Measurements from ENCODE around the gene SMYD2. TPM values are rescaled to one million over a fixed set of nuclear protein-coding genes. Genes with fewer than 3 reads are reported as not detected.

SMYD2 gene
- total and polyA plus RNA-seq, 2 donors (not counting 3 experiments of a cell fraction or from before 2014, with no cell fraction given): 8.0 to 20.9 TPM

DNA sequence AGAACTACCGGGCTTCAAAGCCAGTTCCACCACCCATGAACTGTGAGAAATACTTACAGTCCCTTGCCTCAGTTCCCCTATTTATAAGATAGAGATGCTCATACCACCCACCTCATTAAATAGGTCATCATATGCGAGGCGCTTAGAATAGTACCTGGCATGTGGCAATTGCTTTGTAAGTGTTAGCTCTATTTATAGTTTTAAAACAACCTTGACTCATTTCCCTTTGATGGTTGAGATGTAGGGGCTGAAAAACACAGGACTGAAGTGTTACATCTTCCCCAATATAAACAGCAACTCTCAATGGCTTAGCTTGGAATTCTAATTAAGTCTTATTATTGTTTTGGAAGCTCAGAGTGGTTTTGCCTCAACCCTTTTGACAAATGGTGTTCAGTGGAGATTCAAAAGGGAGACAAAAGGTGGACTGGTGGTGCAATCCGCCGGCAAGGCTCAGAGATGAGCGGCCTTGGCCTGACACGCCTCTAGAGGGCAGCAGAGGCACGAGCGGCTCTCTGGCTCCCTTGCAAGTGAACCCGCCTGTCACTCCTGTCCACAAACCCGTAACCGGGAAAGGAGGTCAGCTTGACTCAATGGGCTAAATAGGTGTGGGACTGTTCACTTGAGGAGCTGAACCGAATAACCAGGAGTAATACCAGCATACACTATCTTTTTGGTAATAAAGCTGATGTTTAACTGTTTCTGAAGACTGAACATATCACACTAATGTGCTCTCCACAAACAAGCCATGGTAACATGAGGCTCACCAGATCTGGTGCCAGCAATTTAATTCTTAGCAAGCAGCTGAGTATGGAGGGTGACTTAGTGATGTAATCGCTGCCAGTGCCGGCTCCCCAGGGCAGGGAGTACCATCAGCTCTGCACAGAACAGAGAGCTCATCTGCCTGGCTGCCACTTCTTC lies 19.5 kb upstream of the SMYD2 start:
- POLR2A ChIA-PET: no interaction called here
- peaks cover 0 to 4% of the 10 kb centered on the region in 2 experiments for H3K27me3 ChIP-seq (ENCODE audit: control insufficient read depth in 2 of 2, insufficient read depth in 2 of 2, low read length in 2 of 2)
- no peaks in the 10 kb centered on the region for H3K79me2 ChIP-seq (ENCODE audit: control insufficient read depth, insufficient read depth, low read length)
- H3K9ac ChIP-seq (replicated peaks; ENCODE audit: extremely low read depth, insufficient read depth, low read length): no peak overlapping the region
- dilution Hi-C loops (cut with MboI; ENCODE audit: extremely low pct_ligation_motif_present, low sequenced_read_pairs) (no loop called here), intact Hi-C loops (cut with micrococcal nuclease) (loop anchor here (1.0 to 5.0 kb wide), 8 partner anchors 19 to 887 kb away; partner anchors contain the start of gene CENPF)
- peak overlapping the region; percentile 44 for H3K4me2 ChIP-seq (ENCODE audit: insufficient read depth, low read length)
- H3K36me3 ChIP-seq (ENCODE audit: control insufficient read depth in 2 of 2, extremely low read depth in 1 of 2, insufficient read depth in 2 of 2, low read length in 2 of 2): no peaks in the 10 kb centered on the region
- CTCF ChIA-PET: interaction anchor here (0.6 to 7.0 kb wide), 48 partner anchors 10 to 997 kb away, joined by 3 to 284 read pairs (median 4); partner anchors contain the start of genes PROX1 and SMYD2
- no peak overlapping the region for H2AFZ ChIP-seq (ENCODE audit: low read depth, low read length)
- H3K4me3 ChIP-seq (replicated peaks in 1 of 3; ENCODE audit: insufficient read depth in 1 of 3, low read depth in 1 of 3, low read length in 3 of 3): no peak overlapping the region
- DNase-seq (ENCODE audit: low read depth, low spot score): peak; percentile 86
- FAIRE-seq: peak; percentile 87
- BruUV-seq (replicated peaks): no TSS peak
- no peaks in the 10 kb centered on the region for H3K9me3 ChIP-seq (replicated peaks; ENCODE audit: control insufficient read depth, insufficient read depth, low read length)
- peaks cover 24% of the 10 kb centered on the region for H3K4me1 ChIP-seq (ENCODE audit: control insufficient read depth, extremely low read depth, insufficient read depth, low read length)
- H4K20me1 ChIP-seq (replicated peaks; ENCODE audit: control insufficient read depth, extremely low read depth, insufficient read depth, low read length): no peaks in the 10 kb centered on the region
- peak; percentile 47 for TF ChIP-seq FOS (IDR thresholded peaks at IDR 0.05; ENCODE audit: borderline replicate concordance, insufficient read depth, low read length)
- TF ChIP-seq JUN (IDR thresholded peaks at IDR 0.05; ENCODE audit: borderline replicate concordance, insufficient read depth, insufficient read length, low read depth): peak; percentile 43
- peak; percentile 48 for TF ChIP-seq GATA2 (IDR thresholded peaks at IDR 0.05; ENCODE audit: insufficient read depth, insufficient read length, low read depth, low read length)
- TF ChIP-seq MYC (IDR thresholded peaks at IDR 0.05; ENCODE audit: low read depth, low read length): no peak
- peak; percentile 96 to 97 for TF ChIP-seq CTCF (IDR thresholded peaks at IDR 0.05; ENCODE audit: extremely low read depth in 1 of 2, insufficient read depth in 1 of 2, low read depth in 1 of 2, low read length in 2 of 2)
- H3K9me1 ChIP-seq (replicated peaks; ENCODE audit: control insufficient read depth, extremely low read depth, insufficient read depth, low read length): no peaks in the 10 kb centered on the region
- no peak overlapping the region for H3K27ac ChIP-seq (ENCODE audit: insufficient read depth, low read depth, low read length)
